SK-N-SH (cell line): ENCODE data around the gene PRKAG1. TPM values are rescaled to one million over a fixed set of nuclear protein-coding genes. Genes with fewer than 3 reads are reported as not detected.

Experiments
- polyA plus RNA-seq, 3 experiments: library from polyadenylated mRNA; depleted of rRNA; stranded (reverse); fragments of >200 nt; gene quantifications; 2 replicates each; pipeline ENCODE4 v1.2.3, GENCODE V29; 2012
- small RNA-seq, 7 experiments: library from RNA; depleted of rRNA; stranded (forward); fragments of <200 nt; gene quantifications; one replicate each; pipeline ENCODE3, GENCODE V24; 2012

The PRKAG1 gene
- polyA plus RNA-seq, 1 of the 3 experiments (the other 2 are of a cell fraction), result 75.1 TPM

Small RNAs within 50 kb of the gene (small RNA-seq; reads per million reads assigned to genes)
- 0 reads per million in 7 experiments for gene RNU6-940P

Other genes starting within 250 kb of the PRKAG1 start
- gene ADCY6, start 229.7 kb downstream of the PRKAG1 start, polyA plus RNA-seq (2012; rRNA removed), result 36.0 and 46.4 TPM in 2 replicates
- 25.6 and 34.6 TPM in 2 replicates for gene CACNB3, start 200.3 kb downstream of the PRKAG1 start, polyA plus RNA-seq (2012; rRNA removed)
- 50.4 and 52.5 TPM in 2 replicates for gene DDX23, start 166.6 kb downstream of the PRKAG1 start, polyA plus RNA-seq (2012; rRNA removed)
- gene RND1, start 152.9 kb downstream of the PRKAG1 start, polyA plus RNA-seq (2012; rRNA removed), result 0.19 and 0.39 TPM in 2 replicates
- gene FKBP11, start 93.3 kb downstream of the PRKAG1 start, polyA plus RNA-seq (2012; rRNA removed), result 23.7 and 28.5 TPM in 2 replicates
- 204 and 261 TPM in 2 replicates for gene ARF3, start 61.3 kb downstream of the PRKAG1 start, polyA plus RNA-seq (2012; rRNA removed)
- gene WNT10B, start 47.0 kb downstream of the PRKAG1 start, polyA plus RNA-seq (2012; rRNA removed), result 0.11 and 0.18 TPM in 2 replicates
- not detected in 2 replicates for gene WNT1, start 40.5 kb downstream of the PRKAG1 start, polyA plus RNA-seq (2012; rRNA removed)
- 0.20 and 0.24 TPM in 2 replicates for gene DDN, start 19.4 kb downstream of the PRKAG1 start, polyA plus RNA-seq (2012; rRNA removed)
- gene KMT2D, start 42.0 kb upstream of the PRKAG1 start, polyA plus RNA-seq (2012; rRNA removed), result 16.3 and 30.5 TPM in 2 replicates
- gene RHEBL1, start 51.2 kb upstream of the PRKAG1 start, polyA plus RNA-seq (2012; rRNA removed), result 2.2 and 2.3 TPM in 2 replicates
- 0.08 and 0.13 TPM in 2 replicates for gene DHH, start 76.0 kb upstream of the PRKAG1 start, polyA plus RNA-seq (2012; rRNA removed)
- gene LMBR1L, start 92.1 kb upstream of the PRKAG1 start, polyA plus RNA-seq (2012; rRNA removed), result 43.0 and 61.4 TPM in 2 replicates
- 2,454 and 2,856 TPM in 2 replicates for gene TUBA1B, start 112.6 kb upstream of the PRKAG1 start, polyA plus RNA-seq (2012; rRNA removed)
- gene TUBA1A, start 170.3 kb upstream of the PRKAG1 start, polyA plus RNA-seq (2012; rRNA removed), result 1,427 and 1,906 TPM in 2 replicates
- gene TUBA1C, start 246.3 kb upstream of the PRKAG1 start, polyA plus RNA-seq (2012; rRNA removed), result 3.3 and 4.6 TPM in 2 replicates